GM19025 (cell line): Measurements from ENCODE around the gene LLGL1.

Experiments used
- ATAC-seq: cut with Tn5 transposase; IDR thresholded peaks from one replicate; pipeline ENCODE4 v1.9.1; 2021; ENCODE audit warnings: mild to moderate bottlenecking, low read depth, moderate library complexity; ENCODE audit not compliant: unreplicated experiment

Gene LLGL1

DNA sequence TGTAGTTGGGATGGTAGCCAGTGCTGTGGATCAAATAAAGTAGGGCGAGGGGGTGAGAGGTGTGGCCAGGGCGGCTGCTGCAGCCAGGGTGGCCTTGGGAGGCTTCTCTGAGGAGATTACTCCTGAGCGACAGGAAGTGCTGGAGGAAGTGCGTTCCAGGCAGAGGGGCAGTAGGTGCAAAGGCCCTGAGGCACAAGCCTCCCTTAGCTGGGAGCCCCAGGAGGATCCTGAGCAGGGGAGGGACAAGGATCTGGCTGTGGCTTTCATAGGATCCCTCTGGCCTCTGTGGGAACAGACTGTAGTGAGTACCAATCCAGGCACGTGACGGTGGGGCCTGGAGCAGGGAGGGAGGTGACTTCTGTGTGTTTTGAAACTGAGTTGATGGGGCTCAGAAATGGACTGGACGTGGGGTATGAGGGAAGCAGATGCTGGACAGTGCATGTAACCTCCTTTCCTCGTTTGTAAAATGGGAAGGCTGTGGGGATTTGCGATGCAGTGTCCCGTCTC, 2.8 kb downstream of the LLGL1 start:
- ATAC-seq = no peak

DNA sequence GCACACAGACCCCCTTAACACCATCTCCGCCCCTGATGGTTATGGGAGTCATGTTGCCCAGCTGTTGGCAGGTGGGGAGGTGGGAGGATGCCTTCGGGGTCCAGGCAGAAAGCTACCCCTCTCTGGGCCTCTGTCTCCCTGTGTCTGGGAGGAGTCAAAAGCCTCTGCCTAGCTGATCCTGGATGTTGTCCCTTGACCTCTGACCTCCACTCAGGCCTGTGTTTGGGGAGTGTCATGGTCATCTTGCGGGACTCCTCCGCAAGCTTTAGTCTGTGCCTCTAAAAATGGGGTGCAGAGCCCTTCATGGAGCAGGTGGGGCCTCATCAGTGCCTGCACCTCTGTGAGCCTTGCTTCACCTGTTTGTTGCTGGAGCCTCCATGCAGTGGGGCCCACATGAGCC, 3.8 kb downstream of the LLGL1 start:
- ATAC-seq = no peak

DNA sequence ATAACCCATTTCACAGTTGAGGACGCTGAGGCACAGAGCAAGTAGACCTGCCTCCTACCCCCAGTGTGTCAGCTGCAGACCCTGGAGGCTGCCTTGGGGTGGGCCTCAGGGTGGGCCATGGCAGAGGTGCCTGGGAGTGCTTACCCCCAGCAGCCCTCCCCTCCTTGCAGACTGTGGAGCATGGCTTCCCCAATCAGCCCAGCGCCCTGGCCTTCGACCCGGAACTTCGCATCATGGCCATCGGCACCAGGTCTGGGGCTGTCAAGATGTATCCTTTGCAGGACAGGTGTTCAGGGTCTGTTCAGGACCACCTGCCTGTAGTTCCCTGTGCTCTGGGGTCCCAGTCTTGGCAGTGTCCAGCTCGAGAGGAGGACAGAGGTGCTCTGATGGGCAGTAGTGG, 4.3 kb downstream of the LLGL1 start:
- ATAC-seq = no peak

DNA sequence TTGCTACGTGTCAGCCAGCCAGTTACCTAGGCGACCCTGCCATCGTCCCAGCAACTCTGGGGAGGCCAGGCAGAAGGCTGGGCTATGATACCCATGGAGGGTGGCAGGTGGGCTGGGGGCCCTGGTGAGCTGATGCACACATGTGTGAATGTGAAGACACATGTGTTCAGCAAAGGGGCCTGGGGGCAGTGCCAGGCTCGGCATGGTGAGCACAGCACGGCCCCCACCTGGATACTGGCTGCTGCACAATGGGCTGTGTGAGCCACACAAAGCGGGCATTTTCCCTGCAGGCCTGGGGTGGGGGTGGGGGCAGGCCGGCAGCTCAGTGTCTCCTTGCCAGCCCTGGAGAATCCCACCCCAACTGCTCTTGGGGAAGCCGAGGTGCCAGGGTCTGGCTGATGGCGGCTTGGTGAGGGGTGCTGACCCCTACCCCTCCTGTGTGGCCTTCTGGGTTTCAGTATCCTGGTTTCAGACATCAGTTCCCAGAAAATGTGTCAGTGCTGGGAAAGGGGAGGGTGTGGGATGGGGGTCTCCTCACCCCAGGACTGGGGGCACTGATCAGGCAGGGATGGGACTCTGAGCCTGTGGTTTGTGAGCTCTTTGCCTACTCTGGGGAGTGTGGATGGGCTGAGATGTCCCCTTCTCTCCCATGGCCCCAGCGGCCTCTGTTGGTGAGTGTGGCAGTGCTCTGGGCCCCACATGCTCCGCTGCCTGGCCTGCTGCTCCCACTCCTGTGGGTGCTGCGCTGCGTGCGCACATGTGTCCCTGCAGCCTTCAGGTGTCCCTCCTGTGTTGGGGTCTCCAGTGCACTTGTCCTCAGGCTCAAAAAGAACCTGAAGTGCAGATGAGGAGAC, 5.1 kb downstream of the LLGL1 start:
- no peak for ATAC-seq

DNA sequence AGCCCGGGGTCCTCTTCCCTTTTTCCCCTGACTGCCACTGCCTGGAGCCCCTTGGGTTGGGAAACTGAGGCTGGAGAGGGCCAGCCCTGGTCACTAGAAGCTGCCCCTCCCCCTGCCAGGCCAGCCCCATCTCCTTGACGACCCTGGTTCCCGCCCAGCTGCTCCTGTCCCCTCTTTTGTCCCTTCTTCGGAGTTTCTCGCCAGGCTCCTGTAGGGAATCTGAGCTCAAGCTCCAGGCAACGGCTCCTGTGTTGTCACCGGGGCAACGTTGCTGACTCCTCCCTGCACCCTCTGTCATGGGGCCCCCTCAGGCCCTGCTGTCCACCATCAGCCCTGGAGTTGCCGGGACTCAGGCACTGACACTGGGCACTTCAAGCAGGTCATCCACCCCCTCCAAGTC, 5.7 kb downstream of the LLGL1 start:
- no peak for ATAC-seq

GRCh38 chr17:18233803-18234518, 8.5 kb downstream of the LLGL1 start:
- no peak for ATAC-seq

- ATAC-seq = no peak
Observed at GRCh38 chr17:18234853-18235380, 9.5 kb downstream of the LLGL1 start.

DNA sequence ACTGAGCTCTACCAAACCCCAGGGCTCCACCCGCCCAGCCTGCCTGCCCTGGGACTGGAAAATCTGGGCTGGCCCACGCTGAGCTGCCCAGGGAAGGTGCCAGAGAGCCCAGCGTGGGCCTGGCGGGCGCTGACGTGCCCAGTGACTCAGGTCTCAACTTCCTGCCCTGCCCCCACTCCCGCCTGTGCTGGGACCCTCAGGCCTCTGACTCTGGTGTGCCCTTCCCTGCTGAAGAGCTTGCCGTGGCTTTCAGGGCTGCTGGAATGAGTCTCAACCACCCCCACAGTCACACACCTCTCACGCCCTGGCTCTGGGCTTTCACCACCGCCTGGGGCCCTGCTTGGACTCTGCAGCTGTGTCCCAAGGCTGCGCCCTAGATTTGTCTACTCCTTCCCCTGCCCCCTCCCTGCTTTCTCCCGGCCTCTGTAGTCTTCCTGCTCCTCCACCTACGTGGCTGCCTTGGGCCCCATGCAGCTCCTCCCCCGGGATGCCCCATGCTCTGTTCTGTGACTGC, 10.4 kb downstream of the LLGL1 start:
- ATAC-seq = no peak

GRCh38 chr17:18236494-18236893, 11.1 kb downstream of the LLGL1 start:
- no peak for ATAC-seq

- no peak for ATAC-seq
Observed at GRCh38 chr17:18237461-18237860, 12.0 kb downstream of the LLGL1 start.

DNA sequence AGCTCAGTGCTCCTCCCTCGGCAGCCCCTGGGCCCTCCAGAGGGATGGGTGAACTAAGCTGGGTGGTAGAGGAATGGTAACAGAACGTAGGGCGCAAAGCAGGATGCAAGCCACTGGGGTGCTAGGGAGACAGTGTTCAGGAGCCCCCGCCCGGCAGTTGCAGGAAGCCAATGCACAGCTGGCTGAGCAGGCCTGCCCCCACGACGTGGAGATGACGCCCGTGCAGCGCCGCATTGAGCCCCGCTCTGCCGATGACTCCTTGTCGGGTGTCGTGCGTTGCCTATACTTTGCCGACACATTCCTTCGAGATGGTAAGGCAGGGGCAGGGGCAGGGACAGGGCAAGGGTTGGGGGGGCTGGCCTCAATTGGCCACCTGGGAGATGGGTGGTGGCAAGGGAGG, 12.9 kb downstream of the LLGL1 start:
- ATAC-seq = no peak

- ATAC-seq = no peak
Observed at GRCh38 chr17:18240449-18240848, 15.0 kb downstream of the LLGL1 start.

DNA sequence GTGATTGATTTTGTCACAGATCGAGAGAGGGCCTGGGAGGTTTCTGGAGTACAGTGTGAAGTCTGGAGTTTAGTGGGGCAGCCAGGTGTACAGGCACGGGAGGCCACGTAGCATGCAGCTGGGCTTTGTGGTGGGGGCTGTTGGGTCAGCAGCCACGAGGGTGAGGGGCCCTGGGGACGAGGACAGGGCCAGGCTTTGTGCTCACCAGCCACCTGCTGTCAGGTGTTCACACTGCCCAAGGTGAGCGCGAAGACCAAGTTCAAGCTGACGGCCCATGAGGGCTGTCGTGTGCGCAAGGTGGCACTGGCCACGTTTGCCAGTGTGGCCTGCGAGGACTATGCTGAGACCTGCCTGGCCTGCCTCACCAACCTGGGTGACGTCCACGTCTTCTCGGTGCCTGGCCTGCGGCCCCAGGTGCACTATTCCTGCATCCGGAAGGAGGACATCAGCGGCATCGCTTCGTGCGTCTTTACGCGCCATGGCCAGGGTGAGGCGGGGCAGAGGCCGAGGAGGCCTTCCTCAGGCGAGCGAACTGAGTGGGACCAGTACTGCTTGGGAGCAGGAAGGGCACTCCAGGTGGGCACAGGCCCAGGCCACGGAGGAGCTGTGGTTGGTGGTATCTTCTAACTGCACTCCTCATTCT, 15.9 kb downstream of the LLGL1 start:
- no peak for ATAC-seq

GRCh38 chr17:18245038-18245776, 19.8 kb downstream of the LLGL1 start:
- ATAC-seq = no peak

DNA sequence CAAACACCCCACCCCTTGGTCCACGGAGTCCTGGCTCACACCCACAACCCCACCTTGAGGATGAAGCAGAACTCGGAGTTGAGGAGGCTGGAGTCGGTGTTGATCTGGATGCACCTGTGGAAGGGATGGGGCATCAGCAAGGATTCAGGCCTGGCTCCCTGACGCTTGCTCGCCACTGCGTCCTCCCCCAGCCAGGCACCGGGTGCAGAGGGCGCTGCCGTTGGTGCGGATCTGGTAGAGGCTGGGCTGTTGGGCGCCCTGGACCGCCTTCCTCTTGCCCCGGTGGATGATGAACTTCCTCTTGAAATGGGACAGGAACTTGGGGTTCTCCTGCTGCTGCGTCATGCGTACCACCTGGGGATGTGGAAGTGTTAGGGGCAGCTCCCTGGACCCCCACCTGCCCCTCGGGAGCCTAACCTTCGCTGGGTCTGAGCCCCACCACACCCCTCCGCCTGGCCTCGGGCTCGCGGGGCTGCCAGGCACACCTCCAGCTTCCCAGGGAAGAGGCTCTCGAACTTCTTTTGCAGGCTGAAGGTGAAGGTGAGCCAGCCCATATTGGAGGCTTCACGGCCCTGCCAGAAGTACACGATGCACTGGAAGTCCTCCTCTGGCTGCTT, 20.8 kb downstream of the LLGL1 start:
- ATAC-seq = no peak

DNA sequence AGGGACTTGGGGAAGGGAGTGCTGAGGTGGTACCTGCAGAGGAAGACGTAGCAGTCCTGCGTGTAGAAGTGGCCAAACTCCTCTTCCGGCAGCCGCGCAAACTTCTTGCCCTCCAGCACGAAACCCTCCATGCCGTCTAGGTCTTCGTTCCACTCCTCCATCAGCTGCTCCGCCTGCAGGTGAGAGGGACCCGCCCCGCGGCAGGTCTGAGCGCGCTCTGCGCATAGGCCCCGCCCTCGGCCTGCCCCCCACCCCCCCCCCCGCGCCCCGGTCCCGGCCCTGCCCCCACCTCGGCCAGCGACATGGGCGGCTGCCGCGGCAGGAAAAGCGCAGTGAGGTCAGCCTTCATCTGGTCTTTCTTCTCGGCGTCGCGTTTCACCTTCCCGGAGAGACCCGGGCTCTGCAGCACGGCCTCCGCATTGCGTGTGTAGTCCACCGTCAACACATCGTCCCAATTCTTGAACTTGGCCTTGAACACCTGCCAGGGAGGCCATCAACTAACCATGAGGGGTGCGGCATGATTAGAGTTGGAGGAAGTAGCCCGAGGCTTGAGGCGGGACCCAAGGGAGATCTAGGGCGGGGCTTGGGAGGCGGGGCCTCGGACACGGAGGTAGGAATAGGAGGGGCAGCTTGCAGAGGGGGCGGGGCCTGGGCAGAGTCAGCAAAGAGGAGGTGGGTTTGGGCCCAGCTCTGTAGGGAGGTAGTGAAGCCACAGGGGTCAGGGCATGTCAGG, 21.6 kb downstream of the LLGL1 start:
- ATAC-seq = no peak

GRCh38 chr17:18247613-18248001, 22.2 kb downstream of the LLGL1 start:
- no peak for ATAC-seq

- ATAC-seq = no peak
Observed at GRCh38 chr17:18248300-18248731, 22.9 kb downstream of the LLGL1 start.

DNA sequence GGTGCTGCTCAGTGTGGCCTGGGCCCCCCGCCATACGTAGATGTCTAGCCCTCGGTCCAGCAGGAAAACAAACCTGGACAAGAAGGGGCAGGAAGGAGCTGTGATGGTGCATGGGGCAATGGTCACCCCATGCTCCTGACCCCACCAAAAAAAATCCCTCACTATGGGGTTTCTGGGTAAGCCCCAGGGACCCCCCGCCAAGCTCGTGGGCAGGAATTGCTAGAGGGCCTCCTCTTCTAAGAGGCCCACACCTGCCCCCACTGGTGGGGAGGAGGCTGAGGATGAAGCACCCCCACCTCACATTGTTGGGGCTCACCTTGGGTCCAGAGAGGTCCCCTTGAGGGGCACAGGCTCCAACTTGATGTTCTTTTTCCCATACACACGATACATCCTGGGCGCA, 23.4 kb downstream of the LLGL1 start:
- no peak for ATAC-seq
